ENCODE results near the gene ABHD1.
"Not testable (repeated sequence)": the region's sequence is repeated elsewhere in the genome, so short reads cannot be mapped to it uniquely, and the experiment has no call there.

DNA sequence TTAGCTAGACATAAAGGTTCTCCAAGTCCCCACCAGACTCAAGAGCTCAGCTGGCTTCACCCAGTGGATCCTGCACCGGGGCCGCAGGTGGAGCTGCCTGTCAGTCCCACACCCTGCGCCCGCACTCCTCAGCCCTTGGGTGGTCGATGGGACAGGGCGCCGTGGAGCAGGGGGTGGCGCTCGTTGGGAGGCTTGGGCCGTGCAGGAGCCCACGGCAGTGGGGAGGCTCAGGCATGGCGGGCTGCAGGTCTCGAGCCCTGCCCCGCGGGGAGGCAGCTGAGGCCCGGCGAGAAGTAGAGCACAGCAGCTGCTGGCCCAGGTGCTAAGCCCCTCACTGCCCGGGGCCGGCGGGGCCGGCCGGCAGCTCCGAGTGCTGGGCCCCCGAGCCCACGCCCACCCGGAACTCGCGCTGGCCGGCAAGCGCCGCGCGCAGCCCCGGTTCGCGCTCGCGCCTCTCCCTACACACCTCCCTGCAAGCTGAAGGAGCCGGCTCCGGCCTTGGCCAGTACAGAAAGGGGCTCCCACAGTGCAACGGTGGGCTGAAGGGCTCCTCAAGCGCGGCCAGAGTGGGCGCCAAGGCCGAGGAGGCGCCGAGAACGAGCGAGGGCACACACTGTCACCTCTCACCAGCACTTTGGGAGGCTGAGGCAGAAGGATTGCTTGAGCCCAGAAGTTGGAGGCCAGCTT lies 12.1 kb upstream of the ABHD1 start:
- TF ChIP-seq, protein P1, sequence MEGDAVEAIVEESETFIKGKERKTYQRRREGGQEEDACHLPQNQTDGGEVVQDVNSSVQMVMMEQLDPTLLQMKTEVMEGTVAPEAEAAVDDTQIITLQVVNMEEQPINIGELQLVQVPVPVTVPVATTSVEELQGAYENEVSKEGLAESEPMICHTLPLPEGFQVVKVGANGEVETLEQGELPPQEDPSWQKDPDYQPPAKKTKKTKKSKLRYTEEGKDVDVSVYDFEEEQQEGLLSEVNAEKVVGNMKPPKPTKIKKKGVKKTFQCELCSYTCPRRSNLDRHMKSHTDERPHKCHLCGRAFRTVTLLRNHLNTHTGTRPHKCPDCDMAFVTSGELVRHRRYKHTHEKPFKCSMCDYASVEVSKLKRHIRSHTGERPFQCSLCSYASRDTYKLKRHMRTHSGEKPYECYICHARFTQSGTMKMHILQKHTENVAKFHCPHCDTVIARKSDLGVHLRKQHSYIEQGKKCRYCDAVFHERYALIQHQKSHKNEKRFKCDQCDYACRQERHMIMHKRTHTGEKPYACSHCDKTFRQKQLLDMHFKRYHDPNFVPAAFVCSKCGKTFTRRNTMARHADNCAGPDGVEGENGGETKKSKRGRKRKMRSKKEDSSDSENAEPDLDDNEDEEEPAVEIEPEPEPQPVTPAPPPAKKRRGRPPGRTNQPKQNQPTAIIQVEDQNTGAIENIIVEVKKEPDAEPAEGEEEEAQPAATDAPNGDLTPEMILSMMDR (conservative IDR thresholded peaks at IDR 0.05; ENCODE audit: low read length): not testable (repeated sequence)
- TF ChIP-seq EZH2phosphoT487 (IDR thresholded peaks at IDR 0.05; ENCODE audit: borderline replicate concordance): not testable (repeated sequence)

Data from Loucy (cell line).